HepG2 (cell line): ENCODE data around the gene EI24. TPM values are rescaled to one million over a fixed set of nuclear protein-coding genes. Genes with fewer than 3 reads are reported as not detected.

ENCODE experiments used
- BRD4 ChIP-seq: sonication (generic); formaldehyde crosslinking; IDR thresholded peaks from 2 replicates; pipeline ENCODE4 v1.4.0; 2020; ENCODE audit warnings: missing genetic modification reagents
- ERF ChIP-seq: IDR thresholded peaks from 2 replicates; pipeline ENCODE4 v1.6.1; 2018; ENCODE audit warnings: missing biosample characterization, missing genetic modification reagents
- ETV6 ChIP-seq: sonication (generic); formaldehyde crosslinking; conservative IDR thresholded peaks from 2 replicates; pipeline ENCODE4 v1.4.0; 2020; ENCODE audit warnings: missing genetic modification reagents
- FOXM1 ChIP-seq: sonication (generic); formaldehyde crosslinking; IDR thresholded peaks from 2 replicates; pipeline ENCODE4 v1.5.0; 2020; ENCODE audit warnings: missing genetic modification reagents
- GLI4 ChIP-seq: sonication (generic); formaldehyde crosslinking; IDR thresholded peaks from 2 replicates; pipeline ENCODE4 v1.5.1; 2020; ENCODE audit warnings: missing genetic modification reagents, mild to moderate bottlenecking, moderate library complexity, borderline replicate concordance
- HNRNPH1 ChIP-seq: fragments of 200-400 bp; formaldehyde crosslinking; optimal IDR thresholded peaks from 2 replicates; pipeline ENCODE3; 2017; ENCODE audit warnings: mild to moderate bottlenecking, low read depth, low read length
- JARID2 ChIP-seq: sonication (generic); formaldehyde crosslinking; IDR thresholded peaks from 2 replicates; pipeline ENCODE4 v1.8.1; 2023; ENCODE audit warnings: missing genetic modification reagents, inconsistent platforms; ENCODE audit not compliant: insufficient replicate concordance
- MTA1 ChIP-seq: sonication (generic); formaldehyde crosslinking; IDR thresholded peaks from 2 replicates; pipeline ENCODE4 v1.4.0; 2020; ENCODE audit warnings: missing genetic modification reagents, mild to moderate bottlenecking, borderline replicate concordance
- POLR2G ChIP-seq: fragments of 200-400 bp; formaldehyde crosslinking; IDR thresholded peaks from 2 replicates; pipeline ENCODE4 v1.6.1; 2018; ENCODE audit warnings: mild to moderate bottlenecking, low read depth, low read length, moderate library complexity
- ZNF160 ChIP-seq: sonication (generic); formaldehyde crosslinking; IDR thresholded peaks from 2 replicates; pipeline ENCODE4 v1.8.0; 2022; ENCODE audit warnings: mild to moderate bottlenecking, inconsistent platforms, missing genetic modification reagents
- ZNF335 ChIP-seq: sonication (generic); formaldehyde crosslinking; IDR thresholded peaks from 2 replicates; pipeline ENCODE4 v1.4.0; 2020; ENCODE audit warnings: missing genetic modification reagents
- ZNF709 ChIP-seq: sonication (generic); formaldehyde crosslinking; IDR thresholded peaks from 2 replicates; pipeline ENCODE4 v1.5.0; 2020; ENCODE audit warnings: mild to moderate bottlenecking, missing genetic modification reagents
- ZNF777 ChIP-seq: sonication (generic); formaldehyde crosslinking; IDR thresholded peaks from 2 replicates; pipeline ENCODE4 v1.4.0; 2020; ENCODE audit warnings: missing genetic modification reagents
- polyA plus RNA-seq, 8 experiments: library from polyadenylated mRNA; depleted of rRNA in 3 of 8; stranded (reverse) in 7 of 8; unstranded in 1 of 8; fragments of >200 nt; fragmentation: Illumina TruSeq in 4 of 8; extraction: Trizol in 4 of 8; gene quantifications; 2 replicates each; pipeline versions ENCODE4 v1.2.1 to v1.2.3, GENCODE V29; 2011 to 2016; ENCODE audit warnings: low read depth in 4 of 8, missing spikeins in 1 of 8, mixed read lengths in 1 of 8; ENCODE audit not compliant: insufficient read depth in 1 of 8
- total RNA-seq, 5 experiments: library from RNA; depleted of rRNA; stranded (reverse); fragments of >200 nt; fragmentation: Illumina TruSeq; extraction: Trizol; gene quantifications; 2 replicates each; pipeline ENCODE4 v1.2.3, GENCODE V29; 2016; ENCODE audit warnings: low read depth in 1 of 5
- TF ChIP-seq, protein P1 (sequence below): sonication (generic); formaldehyde crosslinking; IDR thresholded peaks from 2 replicates; pipeline ENCODE4 v1.5.0; 2020; ENCODE audit warnings: mild to moderate bottlenecking, missing genetic modification reagents
- TF ChIP-seq, protein P2 (sequence below): sonication (generic); formaldehyde crosslinking; IDR thresholded peaks from 2 replicates; pipeline ENCODE4 v1.9.0; 2021; ENCODE audit warnings: missing genetic modification reagents, borderline replicate concordance
- TF ChIP-seq, protein P3 (sequence below): sonication (generic); formaldehyde crosslinking; IDR thresholded peaks from 2 replicates; pipeline ENCODE4 v1.5.0; 2020; ENCODE audit warnings: mild to moderate bottlenecking, missing genetic modification reagents, borderline replicate concordance
- TF ChIP-seq, protein P4 (sequence below): sonication (generic); formaldehyde crosslinking; IDR thresholded peaks from 2 replicates; pipeline ENCODE4 v1.4.0; 2020; ENCODE audit warnings: missing genetic modification reagents, borderline replicate concordance
- TF ChIP-seq, protein P5 (sequence below): sonication (generic); formaldehyde crosslinking; IDR thresholded peaks from 2 replicates; pipeline ENCODE4 v1.4.0; 2020; ENCODE audit warnings: low read depth, mild to moderate bottlenecking, missing genetic modification reagents

The EI24 gene
- total and polyA plus RNA-seq, 2 of the 13 experiments (the other 11 are each of a cell fraction or from before 2014, with no cell fraction given) = 84.7 to 126 TPM

DNA sequence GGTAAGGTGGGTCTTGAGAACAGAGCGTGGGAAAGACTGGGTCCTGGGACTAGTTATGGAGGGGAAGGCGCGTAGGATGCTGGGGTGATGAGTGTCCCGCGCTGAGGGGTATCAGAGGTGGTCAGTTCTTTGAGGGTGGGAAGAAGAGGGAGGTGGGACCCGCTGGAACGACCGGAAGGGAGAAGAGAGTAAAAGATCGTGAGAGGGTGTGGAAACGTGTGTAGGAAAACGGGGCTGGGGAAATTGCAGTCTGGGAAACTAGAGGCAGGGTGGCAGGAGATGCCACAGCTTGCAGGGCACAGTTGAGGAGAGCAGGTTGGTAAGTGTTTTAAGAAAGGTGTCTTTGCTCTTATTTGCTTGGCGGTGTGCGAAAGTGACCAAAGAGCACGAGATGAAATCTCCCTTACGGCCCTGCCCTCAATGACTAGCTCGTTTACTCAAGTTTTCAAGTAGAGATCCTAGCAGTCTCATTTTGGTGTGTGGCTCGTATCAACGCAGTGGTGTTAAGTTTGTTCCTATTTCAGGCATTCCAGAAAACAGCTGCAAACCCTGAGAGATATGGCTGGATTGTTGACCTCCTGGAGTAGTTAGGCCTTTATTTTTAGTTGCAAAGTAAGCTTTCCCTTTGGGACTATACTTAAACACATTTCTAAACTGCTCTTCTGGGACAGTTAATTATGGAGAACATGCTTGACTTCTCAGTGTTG lies 24.0 kb downstream of the EI24 start (continued):
- TF ChIP-seq, protein P1, sequence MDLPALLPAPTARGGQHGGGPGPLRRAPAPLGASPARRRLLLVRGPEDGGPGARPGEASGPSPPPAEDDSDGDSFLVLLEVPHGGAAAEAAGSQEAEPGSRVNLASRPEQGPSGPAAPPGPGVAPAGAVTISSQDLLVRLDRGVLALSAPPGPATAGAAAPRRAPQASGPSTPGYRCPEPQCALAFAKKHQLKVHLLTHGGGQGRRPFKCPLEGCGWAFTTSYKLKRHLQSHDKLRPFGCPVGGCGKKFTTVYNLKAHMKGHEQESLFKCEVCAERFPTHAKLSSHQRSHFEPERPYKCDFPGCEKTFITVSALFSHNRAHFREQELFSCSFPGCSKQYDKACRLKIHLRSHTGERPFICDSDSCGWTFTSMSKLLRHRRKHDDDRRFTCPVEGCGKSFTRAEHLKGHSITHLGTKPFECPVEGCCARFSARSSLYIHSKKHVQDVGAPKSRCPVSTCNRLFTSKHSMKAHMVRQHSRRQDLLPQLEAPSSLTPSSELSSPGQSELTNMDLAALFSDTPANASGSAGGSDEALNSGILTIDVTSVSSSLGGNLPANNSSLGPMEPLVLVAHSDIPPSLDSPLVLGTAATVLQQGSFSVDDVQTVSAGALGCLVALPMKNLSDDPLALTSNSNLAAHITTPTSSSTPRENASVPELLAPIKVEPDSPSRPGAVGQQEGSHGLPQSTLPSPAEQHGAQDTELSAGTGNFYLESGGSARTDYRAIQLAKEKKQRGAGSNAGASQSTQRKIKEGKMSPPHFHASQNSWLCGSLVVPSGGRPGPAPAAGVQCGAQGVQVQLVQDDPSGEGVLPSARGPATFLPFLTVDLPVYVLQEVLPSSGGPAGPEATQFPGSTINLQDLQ (CRISPR knock-in tag) = no peak
- TF ChIP-seq MTA1 (CRISPR knock-in tag) (no peak), JARID2 (CRISPR knock-in tag) (no peak), ZNF160 (no peak; the same call in 1 of the 2 replicates), ZNF777 (no peak), ETV6 (no peak), FOXM1 (CRISPR knock-in tag) (no peak), ZNF709 (CRISPR knock-in tag) (no peak), BRD4 (0 out of 2 replicates have a peak, but pooled peaks have one; percentile 29), HNRNPH1 (no peak), ERF (0 out of 2 replicates have a peak, but pooled peaks have one; percentile 18), ZNF335 (CRISPR knock-in tag) (no peak), POLR2G (peak; percentile 61; the same call in 1 of the 2 replicates), GLI4 (CRISPR knock-in tag) (no peak)
- TF ChIP-seq, protein P2, sequence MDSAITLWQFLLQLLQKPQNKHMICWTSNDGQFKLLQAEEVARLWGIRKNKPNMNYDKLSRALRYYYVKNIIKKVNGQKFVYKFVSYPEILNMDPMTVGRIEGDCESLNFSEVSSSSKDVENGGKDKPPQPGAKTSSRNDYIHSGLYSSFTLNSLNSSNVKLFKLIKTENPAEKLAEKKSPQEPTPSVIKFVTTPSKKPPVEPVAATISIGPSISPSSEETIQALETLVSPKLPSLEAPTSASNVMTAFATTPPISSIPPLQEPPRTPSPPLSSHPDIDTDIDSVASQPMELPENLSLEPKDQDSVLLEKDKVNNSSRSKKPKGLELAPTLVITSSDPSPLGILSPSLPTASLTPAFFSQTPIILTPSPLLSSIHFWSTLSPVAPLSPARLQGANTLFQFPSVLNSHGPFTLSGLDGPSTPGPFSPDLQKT (CRISPR knock-in tag) = no peak
- TF ChIP-seq, protein P3, sequence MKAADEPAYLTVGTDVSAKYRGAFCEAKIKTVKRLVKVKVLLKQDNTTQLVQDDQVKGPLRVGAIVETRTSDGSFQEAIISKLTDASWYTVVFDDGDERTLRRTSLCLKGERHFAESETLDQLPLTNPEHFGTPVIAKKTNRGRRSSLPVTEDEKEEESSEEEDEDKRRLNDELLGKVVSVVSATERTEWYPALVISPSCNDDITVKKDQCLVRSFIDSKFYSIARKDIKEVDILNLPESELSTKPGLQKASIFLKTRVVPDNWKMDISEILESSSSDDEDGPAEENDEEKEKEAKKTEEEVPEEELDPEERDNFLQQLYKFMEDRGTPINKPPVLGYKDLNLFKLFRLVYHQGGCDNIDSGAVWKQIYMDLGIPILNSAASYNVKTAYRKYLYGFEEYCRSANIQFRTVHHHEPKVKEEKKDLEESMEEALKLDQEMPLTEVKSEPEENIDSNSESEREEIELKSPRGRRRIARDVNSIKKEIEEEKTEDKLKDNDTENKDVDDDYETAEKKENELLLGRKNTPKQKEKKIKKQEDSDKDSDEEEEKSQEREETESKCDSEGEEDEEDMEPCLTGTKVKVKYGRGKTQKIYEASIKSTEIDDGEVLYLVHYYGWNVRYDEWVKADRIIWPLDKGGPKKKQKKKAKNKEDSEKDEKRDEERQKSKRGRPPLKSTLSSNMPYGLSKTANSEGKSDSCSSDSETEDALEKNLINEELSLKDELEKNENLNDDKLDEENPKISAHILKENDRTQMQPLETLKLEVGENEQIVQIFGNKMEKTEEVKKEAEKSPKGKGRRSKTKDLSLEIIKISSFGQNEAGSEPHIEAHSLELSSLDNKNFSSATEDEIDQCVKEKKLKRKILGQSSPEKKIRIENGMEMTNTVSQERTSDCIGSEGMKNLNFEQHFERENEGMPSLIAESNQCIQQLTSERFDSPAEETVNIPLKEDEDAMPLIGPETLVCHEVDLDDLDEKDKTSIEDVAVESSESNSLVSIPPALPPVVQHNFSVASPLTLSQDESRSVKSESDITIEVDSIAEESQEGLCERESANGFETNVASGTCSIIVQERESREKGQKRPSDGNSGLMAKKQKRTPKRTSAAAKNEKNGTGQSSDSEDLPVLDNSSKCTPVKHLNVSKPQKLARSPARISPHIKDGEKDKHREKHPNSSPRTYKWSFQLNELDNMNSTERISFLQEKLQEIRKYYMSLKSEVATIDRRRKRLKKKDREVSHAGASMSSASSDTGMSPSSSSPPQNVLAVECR (CRISPR knock-in tag) = no peak
- TF ChIP-seq, protein P4, sequence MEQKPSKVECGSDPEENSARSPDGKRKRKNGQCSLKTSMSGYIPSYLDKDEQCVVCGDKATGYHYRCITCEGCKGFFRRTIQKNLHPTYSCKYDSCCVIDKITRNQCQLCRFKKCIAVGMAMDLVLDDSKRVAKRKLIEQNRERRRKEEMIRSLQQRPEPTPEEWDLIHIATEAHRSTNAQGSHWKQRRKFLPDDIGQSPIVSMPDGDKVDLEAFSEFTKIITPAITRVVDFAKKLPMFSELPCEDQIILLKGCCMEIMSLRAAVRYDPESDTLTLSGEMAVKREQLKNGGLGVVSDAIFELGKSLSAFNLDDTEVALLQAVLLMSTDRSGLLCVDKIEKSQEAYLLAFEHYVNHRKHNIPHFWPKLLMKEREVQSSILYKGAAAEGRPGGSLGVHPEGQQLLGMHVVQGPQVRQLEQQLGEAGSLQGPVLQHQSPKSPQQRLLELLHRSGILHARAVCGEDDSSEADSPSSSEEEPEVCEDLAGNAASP (CRISPR knock-in tag) = peak; percentile 34; the same call in 1 of the 2 replicates
- TF ChIP-seq, protein P5, sequence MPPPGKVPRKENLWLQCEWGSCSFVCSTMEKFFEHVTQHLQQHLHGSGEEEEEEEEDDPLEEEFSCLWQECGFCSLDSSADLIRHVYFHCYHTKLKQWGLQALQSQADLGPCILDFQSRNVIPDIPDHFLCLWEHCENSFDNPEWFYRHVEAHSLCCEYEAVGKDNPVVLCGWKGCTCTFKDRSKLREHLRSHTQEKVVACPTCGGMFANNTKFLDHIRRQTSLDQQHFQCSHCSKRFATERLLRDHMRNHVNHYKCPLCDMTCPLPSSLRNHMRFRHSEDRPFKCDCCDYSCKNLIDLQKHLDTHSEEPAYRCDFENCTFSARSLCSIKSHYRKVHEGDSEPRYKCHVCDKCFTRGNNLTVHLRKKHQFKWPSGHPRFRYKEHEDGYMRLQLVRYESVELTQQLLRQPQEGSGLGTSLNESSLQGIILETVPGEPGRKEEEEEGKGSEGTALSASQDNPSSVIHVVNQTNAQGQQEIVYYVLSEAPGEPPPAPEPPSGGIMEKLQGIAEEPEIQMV (CRISPR knock-in tag) = 0 out of 2 replicates have a peak, but pooled peaks have one; percentile 11
